ENCODE results near the gene ESAM.

GRCh38 chr11:124724979-124725718 lies 36.9 kb downstream of the ESAM start:
- TF ChIP-seq CTCF (IDR thresholded peaks at IDR 0.05; ENCODE audit: low read length) (no peak), EZH2phosphoT487 (IDR thresholded peaks at IDR 0.05; ENCODE audit: low read length) (no peak)

Measured in MM.1S (cell line).